NCI-H345 treated with DMSO at 0.1 percent for 48 hours (cell line): ENCODE data around the gene PLEKHG2.
A peak's percentile ranks its signal among the peaks of the same experiment; 100 is the strongest.
"Not testable (repeated sequence)": the region's sequence is repeated elsewhere in the genome, so short reads cannot be mapped to it uniquely, and the experiment has no call there.

Experiments
- DNase-seq: peaks from one replicate; lab custom pipeline; 2025; ENCODE audit not compliant: unreplicated experiment; lab: John Stamatoyannopoulos, UW

Gene PLEKHG2, protein sequence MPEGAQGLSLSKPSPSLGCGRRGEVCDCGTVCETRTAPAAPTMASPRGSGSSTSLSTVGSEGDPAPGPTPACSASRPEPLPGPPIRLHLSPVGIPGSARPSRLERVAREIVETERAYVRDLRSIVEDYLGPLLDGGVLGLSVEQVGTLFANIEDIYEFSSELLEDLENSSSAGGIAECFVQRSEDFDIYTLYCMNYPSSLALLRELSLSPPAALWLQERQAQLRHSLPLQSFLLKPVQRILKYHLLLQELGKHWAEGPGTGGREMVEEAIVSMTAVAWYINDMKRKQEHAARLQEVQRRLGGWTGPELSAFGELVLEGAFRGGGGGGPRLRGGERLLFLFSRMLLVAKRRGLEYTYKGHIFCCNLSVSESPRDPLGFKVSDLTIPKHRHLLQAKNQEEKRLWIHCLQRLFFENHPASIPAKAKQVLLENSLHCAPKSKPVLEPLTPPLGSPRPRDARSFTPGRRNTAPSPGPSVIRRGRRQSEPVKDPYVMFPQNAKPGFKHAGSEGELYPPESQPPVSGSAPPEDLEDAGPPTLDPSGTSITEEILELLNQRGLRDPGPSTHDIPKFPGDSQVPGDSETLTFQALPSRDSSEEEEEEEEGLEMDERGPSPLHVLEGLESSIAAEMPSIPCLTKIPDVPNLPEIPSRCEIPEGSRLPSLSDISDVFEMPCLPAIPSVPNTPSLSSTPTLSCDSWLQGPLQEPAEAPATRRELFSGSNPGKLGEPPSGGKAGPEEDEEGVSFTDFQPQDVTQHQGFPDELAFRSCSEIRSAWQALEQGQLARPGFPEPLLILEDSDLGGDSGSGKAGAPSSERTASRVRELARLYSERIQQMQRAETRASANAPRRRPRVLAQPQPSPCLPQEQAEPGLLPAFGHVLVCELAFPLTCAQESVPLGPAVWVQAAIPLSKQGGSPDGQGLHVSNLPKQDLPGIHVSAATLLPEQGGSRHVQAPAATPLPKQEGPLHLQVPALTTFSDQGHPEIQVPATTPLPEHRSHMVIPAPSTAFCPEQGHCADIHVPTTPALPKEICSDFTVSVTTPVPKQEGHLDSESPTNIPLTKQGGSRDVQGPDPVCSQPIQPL (N-terminal part only)

DNA sequence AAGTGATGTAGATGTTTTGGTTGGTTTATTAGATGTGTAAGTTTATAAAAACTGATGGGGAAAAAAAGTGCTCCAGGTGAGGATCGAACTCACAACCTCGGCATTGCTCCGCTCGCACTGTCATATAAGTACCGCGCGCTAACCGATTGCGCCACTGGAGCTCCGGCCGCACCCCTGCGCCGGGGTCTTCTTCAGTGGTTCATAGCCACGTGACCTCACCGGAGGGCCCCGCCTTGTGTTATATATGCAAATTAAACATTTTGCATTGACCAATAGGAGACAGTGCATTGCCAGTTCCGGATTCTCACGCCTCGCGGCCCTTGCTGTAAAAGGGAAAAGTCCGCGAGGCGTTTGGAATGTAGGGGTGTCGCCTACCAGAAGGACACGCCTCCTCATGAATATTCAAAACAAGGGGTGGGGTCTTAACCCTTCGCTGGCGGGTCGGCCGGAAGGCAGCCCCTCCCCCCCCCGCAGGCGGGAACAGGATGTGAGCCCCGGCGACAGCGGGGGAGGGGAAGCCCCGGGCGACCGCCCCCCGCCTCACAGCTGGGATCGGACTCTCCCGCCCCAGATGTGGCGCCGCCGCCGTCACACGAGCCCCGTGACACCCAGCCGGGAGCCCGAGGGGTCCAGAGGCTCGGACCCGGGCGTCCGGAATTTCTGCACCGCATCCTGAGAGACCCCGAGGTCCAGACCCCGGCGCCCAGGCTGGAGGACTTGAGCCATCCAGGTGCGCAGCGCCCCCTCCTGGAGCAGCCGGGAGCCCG, at the start of gene PLEKHG2:
Gene PLEKHG2, plus strand, starts transcription at position 570 of the 767 bp plus-strand sequence. CDS start 1,418 bp downstream, outside the sequence.
- DNase-seq: peak; percentile 100

DNA sequence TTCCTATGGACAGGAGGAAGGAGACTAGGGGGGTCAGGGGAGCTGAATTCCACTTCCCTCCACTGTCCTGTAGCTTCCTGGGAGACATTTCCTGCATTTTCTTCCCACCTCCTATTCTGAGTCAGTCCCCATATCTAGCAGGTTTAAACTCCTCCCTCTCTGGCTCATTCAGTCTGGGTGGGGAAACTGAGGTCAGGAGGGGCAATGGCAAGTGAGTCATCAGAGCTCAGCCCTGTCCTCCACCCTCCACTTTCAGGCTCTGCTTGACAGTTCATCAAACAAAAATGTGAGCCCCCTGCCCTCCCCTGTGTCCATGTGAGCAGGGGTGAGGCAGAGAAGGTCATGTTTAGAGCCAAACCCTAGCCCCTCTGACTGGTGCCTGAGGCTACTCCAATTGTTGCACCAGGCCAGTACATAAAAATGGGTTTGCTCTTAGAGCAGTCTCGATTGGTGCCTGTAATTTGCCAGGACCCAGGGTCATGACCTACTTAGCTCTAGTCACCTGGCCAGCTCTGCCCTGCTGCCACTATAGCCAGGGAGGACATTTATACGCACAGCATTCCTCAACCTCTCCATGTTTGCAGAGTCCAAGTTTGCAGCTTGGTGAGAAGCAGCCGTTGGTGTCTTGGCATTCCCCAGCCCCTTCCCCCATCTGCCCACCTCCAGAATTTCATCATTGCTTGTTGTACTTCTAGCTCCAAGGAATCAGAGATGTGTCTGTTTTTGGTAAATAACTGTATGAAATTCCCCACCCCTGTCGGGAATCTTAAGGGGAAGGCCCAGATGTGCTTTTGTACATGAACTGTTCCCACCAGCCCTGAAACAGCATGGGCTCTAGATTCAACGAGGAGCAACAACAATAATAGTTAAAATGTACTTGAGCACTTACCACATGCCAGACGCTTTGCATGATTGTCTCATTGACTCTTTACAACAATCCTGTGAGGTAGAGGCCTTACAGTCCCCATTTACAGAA, 49.5 kb upstream of the PLEKHG2 start:
- DNase-seq: no peak

DNA sequence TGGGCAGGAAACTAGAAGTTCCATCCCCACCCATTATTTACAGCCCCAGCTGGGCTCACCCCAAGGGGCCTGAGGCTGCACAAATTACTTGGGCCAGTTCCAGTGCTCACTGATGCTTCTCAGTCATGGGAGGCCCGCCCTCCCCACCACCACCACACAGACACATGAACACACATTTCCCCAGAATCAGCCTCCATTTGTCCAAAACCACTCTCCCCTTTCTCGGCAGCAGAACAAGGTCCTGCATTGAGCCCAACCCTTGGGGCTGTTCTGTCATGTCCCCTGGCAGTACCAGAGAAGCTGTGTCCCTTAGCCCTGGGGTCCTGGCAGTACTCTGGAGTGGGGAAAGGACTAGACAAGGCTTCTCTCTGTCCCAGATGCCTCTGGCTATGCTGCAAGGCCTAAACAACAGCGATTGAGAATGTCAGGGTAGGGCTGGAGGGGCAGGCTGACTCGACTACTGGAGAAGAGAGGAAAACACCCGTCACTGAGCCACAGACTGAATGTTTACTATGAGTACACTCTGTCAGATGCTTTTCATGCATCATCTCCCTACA, 48.5 kb upstream of the PLEKHG2 start:
- no peak for DNase-seq

DNA sequence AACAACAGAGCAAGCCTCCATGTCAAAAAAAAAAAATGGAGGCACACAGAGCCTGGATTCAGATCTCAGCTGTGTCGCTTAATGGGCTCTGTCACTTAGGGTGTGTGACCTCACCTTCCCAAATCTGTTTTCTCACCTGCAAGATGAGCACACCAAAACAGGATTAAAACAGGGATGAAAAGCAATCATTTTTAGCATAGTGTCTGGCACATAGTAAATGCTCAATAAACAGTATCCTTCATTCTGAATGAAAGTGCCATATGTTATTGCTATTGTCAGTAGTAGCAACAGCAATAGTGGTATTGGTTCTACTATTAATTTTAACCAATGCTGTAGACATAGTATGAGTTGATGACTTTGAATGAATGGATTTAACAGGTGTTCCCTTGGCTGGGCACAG, 46.9 kb upstream of the PLEKHG2 start:
- DNase-seq: no peak

DNA sequence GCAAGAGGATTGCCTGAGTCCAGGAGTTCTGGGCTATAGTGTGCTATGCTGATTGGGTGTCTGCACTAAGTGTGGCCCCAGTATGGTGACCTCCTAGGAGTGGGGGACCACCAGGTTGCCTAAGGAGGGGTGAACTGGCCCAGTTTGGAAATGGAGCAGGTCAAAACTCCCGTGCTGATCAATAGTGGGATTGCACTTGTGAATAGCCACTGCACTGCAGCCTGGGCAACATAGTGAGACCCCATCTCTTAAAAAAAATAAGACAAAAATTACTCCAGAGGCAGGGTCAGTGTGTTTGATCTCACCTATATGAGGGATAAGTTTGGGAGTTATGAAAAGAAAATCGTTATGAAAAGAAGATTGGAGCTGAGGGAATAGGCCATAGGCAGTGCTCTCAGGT, 43.3 kb upstream of the PLEKHG2 start:
- DNase-seq: no peak

DNA sequence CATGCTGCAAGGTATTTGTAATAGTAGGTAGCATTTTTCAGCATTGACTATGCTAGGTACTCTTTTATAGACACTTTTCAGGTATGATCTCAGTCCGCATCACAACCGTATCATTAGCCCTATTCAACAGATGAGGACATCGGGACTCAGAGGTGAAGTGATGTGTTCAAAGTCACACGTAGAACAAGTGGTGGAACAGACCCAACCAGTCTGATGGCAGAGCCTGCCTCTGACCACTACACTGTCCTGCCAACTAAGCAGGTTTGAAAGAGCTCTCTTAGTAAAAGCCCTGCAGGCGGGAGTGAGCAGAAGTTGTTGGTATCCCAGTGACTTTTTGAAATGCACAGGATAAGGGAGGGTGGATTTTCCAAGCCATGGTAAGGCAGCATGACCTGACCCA, 41.7 kb upstream of the PLEKHG2 start:
- DNase-seq: no peak

DNA sequence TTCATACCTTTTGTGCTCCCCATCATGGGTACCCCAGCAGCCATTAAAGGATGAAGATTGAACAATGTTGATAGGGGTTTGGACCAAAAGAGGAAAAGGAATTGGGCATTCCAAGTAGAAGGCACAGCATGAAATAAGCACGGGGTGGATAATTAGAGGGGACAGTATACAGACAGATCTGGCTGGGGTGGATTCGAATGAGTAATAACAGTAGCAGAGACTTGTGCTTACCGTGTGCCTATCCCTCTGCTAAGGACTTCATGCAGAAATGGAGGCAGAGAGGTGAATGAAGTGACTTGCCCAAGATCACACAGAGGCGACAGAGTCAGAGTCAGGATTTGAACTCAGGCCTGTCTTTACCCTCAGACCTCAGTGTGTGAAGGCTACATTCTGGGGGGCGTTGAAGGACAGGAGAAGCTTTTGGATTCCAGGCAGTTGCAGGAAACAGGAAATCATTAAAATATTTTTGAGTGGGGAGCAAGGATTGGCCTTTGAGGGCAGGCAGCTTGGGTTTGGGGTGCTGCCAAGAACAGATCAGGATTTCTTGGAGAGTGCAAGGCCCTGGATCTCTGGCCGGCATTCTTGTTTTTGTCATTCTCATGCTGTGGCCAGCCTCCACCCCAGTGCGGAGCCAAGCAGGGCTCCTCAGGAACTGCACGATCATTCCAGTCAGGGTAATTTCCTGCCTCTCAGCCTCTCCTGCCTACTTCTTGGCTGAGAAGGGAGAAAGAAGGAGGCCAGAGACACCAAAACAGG, 40.2 kb upstream of the PLEKHG2 start:
- DNase-seq: no peak

DNA sequence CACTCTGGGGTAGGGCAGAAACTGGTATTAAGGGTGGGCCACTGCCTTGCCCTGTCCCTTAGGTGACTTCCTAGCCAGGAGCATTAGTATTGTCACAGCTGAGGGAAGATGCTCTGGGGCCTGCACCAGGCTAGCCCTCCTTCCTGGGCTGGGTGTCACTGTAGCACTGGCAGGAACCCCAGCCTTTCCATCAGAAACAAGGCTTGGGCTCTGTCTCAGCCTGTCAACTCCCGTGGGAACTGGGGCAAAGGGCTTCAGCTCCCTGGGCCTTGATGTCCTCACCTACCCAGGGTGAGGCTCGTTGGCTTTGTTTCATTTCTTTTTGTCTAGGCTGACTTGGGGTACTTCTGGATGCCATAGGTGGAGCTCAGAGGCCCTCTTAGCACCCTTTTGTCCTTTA, 39.5 kb upstream of the PLEKHG2 start:
- DNase-seq: no peak

DNA sequence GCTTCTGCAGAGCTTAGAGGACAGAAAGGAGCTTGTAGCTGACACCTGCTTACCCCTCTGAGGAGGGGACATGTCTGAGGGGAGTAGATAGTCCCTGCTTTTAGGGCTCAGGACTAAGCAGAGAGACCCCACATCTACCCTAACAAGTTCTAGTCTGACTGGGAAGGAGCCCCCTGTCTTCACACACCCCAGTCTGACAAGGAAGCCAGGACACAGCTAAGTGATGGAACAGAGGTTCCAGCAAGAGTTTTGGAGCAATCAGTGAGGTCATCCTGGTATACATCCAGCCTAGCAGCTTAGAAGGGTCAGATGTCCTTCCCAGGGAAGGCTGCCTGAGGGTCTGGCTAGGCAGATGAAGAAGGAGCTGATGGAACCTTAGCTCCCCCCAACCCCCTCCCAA, 36.5 kb upstream of the PLEKHG2 start:
- no peak for DNase-seq

DNA sequence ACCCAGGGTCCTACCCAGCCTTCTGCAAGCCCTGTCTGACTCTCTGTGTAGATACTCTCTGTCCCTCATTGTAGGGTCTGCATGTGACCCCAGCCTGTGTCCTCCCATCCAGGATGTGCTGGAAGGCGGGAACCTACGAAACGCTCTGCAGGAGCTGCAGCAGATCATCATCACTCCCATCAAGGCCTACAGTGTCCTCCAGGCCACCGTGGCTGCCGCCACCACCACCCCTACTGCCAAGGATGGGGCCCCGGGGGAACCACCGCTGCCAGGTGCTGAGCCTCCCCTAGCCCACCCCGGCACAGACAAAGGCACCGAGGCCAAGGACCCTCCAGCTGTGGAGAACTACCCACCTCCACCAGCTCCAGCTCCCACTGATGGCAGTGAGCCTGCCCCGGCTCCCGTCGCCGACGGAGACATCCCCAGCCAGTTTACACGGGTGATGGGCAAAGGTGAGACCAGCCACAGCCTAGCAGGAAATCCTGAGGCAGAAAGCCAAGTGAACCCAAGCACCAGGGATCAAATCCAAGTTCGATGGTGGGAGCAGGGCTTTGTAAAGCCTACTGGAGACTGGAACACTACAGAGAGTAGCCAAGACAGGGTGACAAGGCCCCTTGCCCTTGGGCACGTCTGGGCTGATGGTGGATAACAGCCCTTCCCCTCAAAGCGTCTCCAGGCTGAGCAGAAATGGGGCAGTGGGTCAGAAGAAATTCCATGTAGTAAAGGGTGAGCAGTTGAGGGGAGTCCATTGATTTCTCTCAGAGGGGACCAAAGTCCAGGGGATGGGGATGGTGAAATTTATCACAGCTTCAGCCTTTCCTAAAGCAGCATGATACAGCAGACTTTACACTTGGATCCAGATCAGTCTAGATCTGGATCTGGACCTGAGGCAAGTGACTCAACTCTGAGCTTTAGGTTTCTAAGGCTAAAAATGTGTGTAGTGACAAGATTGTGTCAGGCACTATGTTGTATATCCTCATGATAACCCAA, 34.8 kb upstream of the PLEKHG2 start:
- no peak for DNase-seq

DNA sequence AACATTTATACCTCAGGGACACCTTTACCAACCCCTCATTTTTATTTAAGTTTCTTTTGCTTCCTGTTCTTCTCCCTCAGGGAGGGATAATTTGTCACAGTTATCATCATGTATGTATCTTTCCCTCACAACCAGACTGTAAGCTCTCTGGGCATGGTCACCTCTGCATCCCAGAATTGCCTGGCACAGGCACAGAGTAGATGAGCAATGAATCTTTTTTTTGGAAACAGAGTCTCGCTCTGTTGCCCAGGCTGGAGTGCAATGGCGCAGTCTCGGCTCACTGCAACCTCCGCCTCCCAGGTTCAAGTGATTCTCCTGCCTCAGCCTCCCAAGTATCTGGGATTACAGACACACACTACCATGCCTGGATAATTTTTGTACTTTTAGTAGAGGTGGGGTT, 33.1 kb upstream of the PLEKHG2 start:
- not testable (repeated sequence) for DNase-seq

DNA sequence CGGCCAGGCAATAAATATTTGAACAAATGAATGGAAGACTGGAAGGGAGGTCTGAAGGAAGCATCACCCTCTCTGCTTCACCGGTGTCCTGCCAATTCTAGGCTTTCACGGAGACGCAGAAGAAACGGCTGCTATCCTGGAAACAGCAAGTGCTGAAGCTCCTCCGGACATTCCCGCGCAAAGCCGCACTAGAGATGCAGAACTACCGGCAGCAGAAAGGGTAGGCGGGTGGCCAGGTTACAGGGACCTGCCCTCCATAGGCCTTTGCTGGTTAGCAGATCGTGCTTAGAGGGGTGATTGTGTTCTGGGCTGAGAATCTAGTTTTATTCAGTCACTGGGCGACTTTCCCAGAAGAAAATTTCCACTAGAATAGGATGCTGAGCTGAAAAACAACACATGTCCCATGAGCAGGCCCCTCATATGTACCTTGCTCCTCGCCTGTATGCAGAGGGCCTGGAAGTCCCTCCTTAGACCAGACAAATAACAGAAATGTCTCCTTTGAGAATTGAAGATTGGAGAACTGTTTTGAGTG, 32.5 kb upstream of the PLEKHG2 start:
- no peak for DNase-seq

DNA sequence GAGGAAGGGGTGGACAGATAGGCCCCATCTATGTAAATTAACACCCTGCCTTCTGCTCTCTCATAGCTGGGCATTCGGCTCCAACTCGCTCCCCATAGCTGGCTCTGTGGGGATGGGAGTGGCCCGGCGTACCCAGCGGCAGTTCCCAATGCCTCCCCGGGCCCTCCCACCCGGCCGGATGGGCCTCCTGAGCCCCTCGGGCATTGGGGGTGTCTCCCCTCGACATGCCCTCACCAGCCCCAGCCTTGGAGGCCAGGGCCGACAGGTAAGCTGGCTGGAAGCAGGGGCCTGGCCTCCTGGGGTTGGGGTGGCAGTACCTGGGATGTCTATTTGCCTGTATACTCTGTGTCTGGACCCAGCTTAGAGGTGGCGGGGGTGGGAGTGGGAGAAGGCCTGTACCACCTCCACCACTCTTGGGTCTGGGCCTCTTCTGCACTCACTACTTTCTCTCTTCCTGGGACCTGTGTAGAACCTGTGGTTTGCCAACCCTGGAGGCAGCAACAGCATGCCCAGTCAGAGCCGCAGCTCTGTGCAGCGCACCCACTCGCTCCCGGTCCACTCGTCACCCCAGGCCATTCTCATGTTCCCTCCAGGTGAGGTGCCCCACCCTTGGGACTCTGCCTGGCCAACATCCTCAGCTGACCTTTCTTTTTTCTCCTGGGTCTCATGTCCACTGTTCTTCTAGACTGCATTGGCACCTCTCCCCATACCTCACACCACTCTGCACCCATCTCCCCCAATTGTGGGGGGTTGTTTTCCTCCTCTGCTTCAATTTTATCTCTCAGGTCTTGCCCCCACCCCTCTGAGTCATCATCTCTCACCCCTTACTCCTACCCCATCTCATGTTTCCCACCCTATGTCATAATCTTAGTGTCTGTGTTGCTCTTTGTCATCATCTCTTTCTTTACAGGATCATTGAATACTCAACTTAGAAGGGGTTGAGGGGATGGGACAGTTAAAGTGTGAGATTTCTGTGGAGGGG, 31.7 kb upstream of the PLEKHG2 start:
- DNase-seq: no peak

DNA sequence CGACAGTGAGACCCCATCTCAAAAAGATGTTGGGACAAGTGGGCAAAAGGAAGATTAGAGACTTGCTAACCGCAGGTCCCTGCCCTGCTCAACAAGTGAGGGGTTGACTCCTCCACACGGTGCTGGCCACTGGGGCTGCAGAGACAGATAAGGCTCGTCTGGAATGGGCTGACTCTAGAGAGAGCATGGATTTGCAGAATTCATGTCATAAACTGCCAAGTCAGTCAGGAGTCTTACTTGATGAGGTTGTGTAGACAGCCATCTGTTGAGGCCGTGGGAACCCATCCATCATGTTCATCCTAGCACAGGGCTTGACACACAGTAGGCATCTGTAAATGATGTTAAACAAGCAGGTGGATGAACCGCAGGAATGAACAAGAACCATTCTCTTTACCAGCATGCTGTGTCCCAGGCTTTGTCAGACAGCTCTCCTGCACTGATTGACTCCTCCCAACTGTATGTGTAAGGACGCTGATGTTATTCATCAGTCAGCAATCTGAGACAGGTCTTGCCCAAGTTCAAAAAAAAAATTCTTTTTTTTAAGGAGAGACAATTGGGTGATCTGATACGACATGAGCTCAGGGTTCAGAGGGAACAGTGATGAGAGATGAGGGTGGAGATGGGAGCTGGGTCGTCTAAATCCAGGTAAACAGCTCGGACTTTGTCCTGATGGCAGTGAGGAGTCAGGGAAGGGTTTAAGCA, 30.4 kb upstream of the PLEKHG2 start:
- no peak for DNase-seq

DNA sequence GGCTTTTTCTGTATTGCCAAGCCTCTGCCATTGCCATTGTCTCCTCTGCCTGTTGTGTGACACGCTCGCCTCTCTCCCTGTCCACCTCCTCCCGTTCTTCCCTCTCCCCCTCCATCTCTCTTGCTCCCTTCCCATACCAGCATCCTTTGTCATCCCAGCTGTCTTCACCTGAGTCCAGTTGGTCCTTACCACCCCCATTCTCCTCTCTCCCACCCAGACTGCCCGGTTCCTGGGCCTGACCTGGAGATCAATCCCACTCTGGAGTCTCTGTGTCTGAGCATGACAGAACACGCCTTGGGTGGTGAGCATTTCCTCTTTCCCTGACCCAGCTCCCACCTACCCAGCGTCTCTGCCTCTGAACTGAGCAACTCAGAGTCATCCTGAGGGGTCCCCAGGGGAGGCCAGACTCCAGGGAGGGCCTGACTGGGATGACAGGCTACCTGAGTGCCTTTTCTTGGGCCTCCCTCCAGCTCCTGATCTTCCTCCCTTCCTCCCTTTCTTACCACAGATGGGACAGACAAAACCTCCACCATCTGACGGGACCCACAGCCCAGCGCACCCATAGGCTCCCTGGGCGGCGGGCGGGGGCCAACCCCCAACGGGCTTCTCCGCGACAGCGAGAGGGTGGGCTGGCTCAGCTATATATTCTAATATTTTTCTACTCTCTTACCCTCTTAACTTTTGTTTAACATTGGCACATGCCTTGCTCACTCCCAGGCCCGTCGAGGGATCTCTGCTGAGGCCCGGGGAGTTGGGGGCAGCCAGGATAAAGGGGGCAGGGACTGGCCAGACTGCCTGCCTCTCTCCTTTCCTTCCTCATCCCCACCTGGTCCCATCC, 29.3 kb upstream of the PLEKHG2 start:
- no peak for DNase-seq
